Loucy (cell line): ENCODE results near the gene NUMB.

Source experiments
- CTCF ChIP-seq: fragments of 200-600 bp; sonication (generic); conservative IDR thresholded peaks from 2 replicates; pipeline ENCODE4 v1.5.1; 2014; ENCODE audit warnings: mild to moderate bottlenecking, antibody characterized with exemption, low read length
- EZH2phosphoT487 ChIP-seq: fragments of 200-600 bp; IDR thresholded peaks from 2 replicates; pipeline ENCODE4 v1.6.1; 2018; ENCODE audit warnings: antibody characterized with exemption, mild to moderate bottlenecking, moderate library complexity, borderline replicate concordance

- TF ChIP-seq CTCF = no peak
- no peak for TF ChIP-seq EZH2phosphoT487
Measured at GRCh38 chr14:73283608-73284379, 174.6 kb downstream of the NUMB start.
